ENCODE data around the gene TYK2. TPM values are rescaled to one million over a fixed set of nuclear protein-coding genes. Genes with fewer than 3 reads are reported as not detected.

Gene TYK2
- 81.2 and 86.0 TPM in 2 replicates for total RNA-seq

GRCh38 chr19:10380313-10381102 lies at the start of gene TYK2:
Gene TYK2, minus strand, starts transcription at chr19:10380572. Its CDS starts 2,166 bp downstream, at chr19:10378406.

GRCh38 chr19:10420444-10421239 lies 40.3 kb upstream of the TYK2 start, which contains the start of gene PDE4A:
Gene PDE4A, plus strand, starts transcription at chr19:10420538. Its CDS starts 227 bp downstream, at chr19:10420765.

GRCh38 chr19:10403137-10404021 lies 23.0 kb upstream of the TYK2 start, which contains the start of gene CDC37:
Gene CDC37, minus strand, starts transcription at chr19:10403542. Its CDS starts 63 bp downstream, at chr19:10403479.

GRCh38 chr19:10339380-10339960 lies 40.9 kb downstream of the TYK2 start, which contains the start of gene ICAM3:
Gene ICAM3, minus strand, starts transcription at chr19:10339624. Its CDS starts 10 bp downstream, at chr19:10339614.

GRCh38 chr19:10332965-10333757 lies 47.2 kb downstream of the TYK2 start, which contains the start of gene RAVER1:
Gene RAVER1, minus strand, starts transcription at chr19:10333529. Its CDS starts 22 bp downstream, at chr19:10333507.

GRCh38 chr19:10315335-10316214 lies 64.8 kb downstream of the TYK2 start, which contains the start of gene FDX2:
Gene FDX2, minus strand, starts transcription at chr19:10316015. Its CDS starts 19 bp downstream, at chr19:10315996.

GRCh38 chr19:10309423-10309822 lies 70.9 kb downstream of the TYK2 start, which contains the start of gene ZGLP1:
Gene ZGLP1, minus strand, starts transcription at chr19:10309815.

Small RNAs within 50 kb of the gene (small RNA-seq; reads per million reads assigned to genes)
- gene AC011511.1 (not detected), gene AC011511.4 (not detected)

Other genes with a start within 250 kb of the TYK2 start
- gene DNMT1, start 185.6 kb downstream of the TYK2 start, total RNA-seq: 40.6 and 45.5 TPM in 2 replicates
- 10.6 and 18.1 TPM in 2 replicates for gene S1PR2, start 149.2 kb downstream of the TYK2 start, total RNA-seq
- gene MRPL4, start 128.4 kb downstream of the TYK2 start, total RNA-seq: 31.4 and 53.6 TPM in 2 replicates
- 0.87 and 1.2 TPM in 2 replicates for gene ICAM1, start 109.5 kb downstream of the TYK2 start, total RNA-seq
- gene ICAM4, start 93.6 kb downstream of the TYK2 start, total RNA-seq: 0.22 and 2.4 TPM in 2 replicates
- 0.39 and 1.1 TPM in 2 replicates for gene ICAM5, start 90.6 kb downstream of the TYK2 start, total RNA-seq
- 0.39 and 0.87 TPM in 2 replicates for gene ZGLP1, start 70.8 kb downstream of the TYK2 start, total RNA-seq
- 10.6 and 20.5 TPM in 2 replicates for gene FDX2, start 64.6 kb downstream of the TYK2 start, total RNA-seq
- 9.8 and 19.5 TPM in 2 replicates for gene RAVER1, start 47.0 kb downstream of the TYK2 start, total RNA-seq
- 5.7 and 5.9 TPM in 2 replicates for gene ICAM3, start 40.9 kb downstream of the TYK2 start, total RNA-seq
- gene CDC37, start 23.0 kb upstream of the TYK2 start, total RNA-seq: 98.9 and 126 TPM in 2 replicates
- gene PDE4A, start 40.0 kb upstream of the TYK2 start, total RNA-seq: 0.87 and 1.6 TPM in 2 replicates
- 52.8 and 56.9 TPM in 2 replicates for gene KEAP1, start 122.8 kb upstream of the TYK2 start, total RNA-seq
- gene S1PR5, start 136.9 kb upstream of the TYK2 start, total RNA-seq: 0.39 TPM in 1 of 2 replicates, not detected in the other
- gene ATG4D, start 163.3 kb upstream of the TYK2 start, total RNA-seq: 17.7 and 20.9 TPM in 2 replicates
- 5.5 and 5.7 TPM in 2 replicates for gene KRI1, start 185.4 kb upstream of the TYK2 start, total RNA-seq
- gene CDKN2D, start 188.4 kb upstream of the TYK2 start, total RNA-seq: 0.76 and 2.4 TPM in 2 replicates
- 113 and 144 TPM in 2 replicates for gene AP1M2, start 206.7 kb upstream of the TYK2 start, total RNA-seq
- 188 and 341 TPM in 2 replicates for gene SLC44A2, start 245.0 kb upstream of the TYK2 start, total RNA-seq

Data from placental epithelial cell (primary cell).